ENCODE results near the gene BRD9. TPM values are rescaled to one million over a fixed set of nuclear protein-coding genes. Genes with fewer than 3 reads are reported as not detected.
"Not testable (repeated sequence)": the region's sequence is repeated elsewhere in the genome, so short reads cannot be mapped to it uniquely, and the experiment has no call there.

The BRD9 gene
- 10 to 100 TPM; 15.0 to 16.1 TPM for total RNA-seq

DNA sequence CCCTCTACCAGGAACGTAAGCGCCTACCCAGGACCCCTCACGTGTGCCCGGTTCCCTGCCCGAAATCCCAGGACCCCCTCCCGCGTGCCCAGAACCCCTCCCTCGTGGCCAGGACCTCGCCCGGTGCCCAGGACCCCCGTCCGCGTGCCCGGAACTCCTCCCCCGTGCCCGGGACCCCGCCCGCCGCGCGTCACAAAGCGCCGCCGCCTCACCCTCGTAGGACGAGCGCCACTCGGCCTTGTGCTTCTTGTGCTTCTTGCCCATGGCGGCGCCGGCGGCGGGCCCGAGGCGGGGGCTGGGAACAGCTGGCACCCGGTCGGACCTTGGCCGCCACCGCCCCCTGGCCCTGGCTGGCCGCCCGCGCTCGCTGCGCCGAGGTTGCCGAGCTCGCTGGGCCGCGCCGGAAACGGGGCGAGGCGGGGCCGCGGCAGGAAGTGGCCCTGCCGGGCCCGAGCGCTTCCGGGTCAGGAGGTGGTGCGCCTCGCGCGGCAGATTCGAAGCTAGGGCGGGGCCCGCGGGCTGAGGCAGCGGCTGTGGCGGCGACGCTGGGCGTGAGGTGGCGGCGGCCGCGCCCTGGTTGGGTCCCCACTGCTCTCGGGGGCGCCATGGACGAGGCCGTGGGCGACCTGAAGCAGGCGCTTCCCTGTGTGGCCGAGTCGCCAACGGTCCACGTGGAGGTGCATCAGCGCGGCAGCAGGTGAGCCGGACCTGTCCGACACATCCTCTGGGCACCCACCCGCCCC lies at the start of gene BRD9, which contains the start of gene TRIP13:
TSS of gene BRD9 (minus strand) at position 408 of the 743 bp plus-strand sequence. CDS start at position 264, 144 bp downstream.
TSS of gene TRIP13 (plus strand) at position 491 of the 743 bp plus-strand sequence. CDS start at position 606, 115 bp downstream.
- peak; percentile 73 for DNase-seq (ENCODE audit: low spot score)
- Histone ChIP-seq H3K4me1 (peaks cover 0 to 23% of the 10 kb centered on the region in 2 donors), H3K36me3 (peaks cover 29% of the 10 kb centered on the region), H3K9me3 (no peaks in the 10 kb centered on the region), H3K27ac (peak within 1 kb of the TSS; percentile 87 to 89), H3K27me3 (no peaks in the 10 kb centered on the region), H3K4me3 (peak within 1 kb of the TSS; percentile 82 to 90)
- TF ChIP-seq, protein P1, sequence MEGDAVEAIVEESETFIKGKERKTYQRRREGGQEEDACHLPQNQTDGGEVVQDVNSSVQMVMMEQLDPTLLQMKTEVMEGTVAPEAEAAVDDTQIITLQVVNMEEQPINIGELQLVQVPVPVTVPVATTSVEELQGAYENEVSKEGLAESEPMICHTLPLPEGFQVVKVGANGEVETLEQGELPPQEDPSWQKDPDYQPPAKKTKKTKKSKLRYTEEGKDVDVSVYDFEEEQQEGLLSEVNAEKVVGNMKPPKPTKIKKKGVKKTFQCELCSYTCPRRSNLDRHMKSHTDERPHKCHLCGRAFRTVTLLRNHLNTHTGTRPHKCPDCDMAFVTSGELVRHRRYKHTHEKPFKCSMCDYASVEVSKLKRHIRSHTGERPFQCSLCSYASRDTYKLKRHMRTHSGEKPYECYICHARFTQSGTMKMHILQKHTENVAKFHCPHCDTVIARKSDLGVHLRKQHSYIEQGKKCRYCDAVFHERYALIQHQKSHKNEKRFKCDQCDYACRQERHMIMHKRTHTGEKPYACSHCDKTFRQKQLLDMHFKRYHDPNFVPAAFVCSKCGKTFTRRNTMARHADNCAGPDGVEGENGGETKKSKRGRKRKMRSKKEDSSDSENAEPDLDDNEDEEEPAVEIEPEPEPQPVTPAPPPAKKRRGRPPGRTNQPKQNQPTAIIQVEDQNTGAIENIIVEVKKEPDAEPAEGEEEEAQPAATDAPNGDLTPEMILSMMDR (IDR thresholded peaks at IDR 0.05): peak in 1 of 2 donors; percentile 46

DNA sequence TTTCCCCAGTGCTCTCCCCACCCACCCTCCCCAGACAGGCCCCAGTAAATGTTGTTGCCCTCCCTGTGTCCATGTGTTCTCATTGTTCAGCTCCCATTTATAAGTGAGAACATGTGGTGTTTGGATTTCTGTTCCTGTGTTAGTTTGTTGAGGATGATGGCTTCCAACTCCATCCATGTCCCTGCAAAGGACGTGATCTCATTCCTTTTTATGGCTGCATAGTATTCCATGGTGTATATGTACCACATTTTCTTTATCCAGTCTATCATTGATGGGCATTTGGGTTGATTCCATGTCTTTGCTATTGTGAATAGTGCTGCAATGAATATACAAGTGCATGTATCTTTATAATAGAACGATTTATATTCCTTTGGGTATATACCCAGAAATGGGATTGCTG lies 48.1 kb upstream of the BRD9 start:
- not testable (repeated sequence) for H3K4me1 ChIP-seq; H3K36me3 ChIP-seq; H3K4me3 ChIP-seq; H3K27ac ChIP-seq; H3K27me3 ChIP-seq; H3K9me3 ChIP-seq; DNase-seq (ENCODE audit: low spot score)

DNA sequence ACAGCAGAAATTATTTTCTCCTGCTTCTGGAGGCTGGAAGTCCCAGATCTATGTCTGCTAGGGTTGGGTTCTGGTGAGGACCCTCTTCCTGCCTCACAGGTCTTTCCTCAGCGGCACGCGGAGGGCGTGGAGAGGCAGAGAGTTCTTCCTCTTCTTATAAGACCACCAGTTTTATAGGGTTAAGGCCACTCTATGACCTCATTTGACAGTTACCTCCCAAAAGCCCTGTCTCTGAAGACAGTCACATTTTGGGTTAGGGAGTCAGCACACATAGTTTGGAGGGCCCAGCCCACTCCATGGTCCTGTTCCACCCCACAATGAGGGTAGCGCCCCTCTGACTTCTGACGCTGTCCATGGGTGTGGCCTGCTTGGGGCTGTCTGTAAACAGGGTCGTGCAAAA lies 46.8 kb upstream of the BRD9 start:
- Histone ChIP-seq H3K4me1 (no peaks in the 10 kb centered on the region), H3K9me3 (no peaks in the 10 kb centered on the region), H3K27ac (no peak overlapping the region), H3K4me3 (no peak overlapping the region), H3K27me3 (no peaks in the 10 kb centered on the region), H3K36me3 (no peaks in the 10 kb centered on the region)
- DNase-seq (ENCODE audit: low spot score): no peak
- TF ChIP-seq, protein P1 (IDR thresholded peaks at IDR 0.05): no peak

DNA sequence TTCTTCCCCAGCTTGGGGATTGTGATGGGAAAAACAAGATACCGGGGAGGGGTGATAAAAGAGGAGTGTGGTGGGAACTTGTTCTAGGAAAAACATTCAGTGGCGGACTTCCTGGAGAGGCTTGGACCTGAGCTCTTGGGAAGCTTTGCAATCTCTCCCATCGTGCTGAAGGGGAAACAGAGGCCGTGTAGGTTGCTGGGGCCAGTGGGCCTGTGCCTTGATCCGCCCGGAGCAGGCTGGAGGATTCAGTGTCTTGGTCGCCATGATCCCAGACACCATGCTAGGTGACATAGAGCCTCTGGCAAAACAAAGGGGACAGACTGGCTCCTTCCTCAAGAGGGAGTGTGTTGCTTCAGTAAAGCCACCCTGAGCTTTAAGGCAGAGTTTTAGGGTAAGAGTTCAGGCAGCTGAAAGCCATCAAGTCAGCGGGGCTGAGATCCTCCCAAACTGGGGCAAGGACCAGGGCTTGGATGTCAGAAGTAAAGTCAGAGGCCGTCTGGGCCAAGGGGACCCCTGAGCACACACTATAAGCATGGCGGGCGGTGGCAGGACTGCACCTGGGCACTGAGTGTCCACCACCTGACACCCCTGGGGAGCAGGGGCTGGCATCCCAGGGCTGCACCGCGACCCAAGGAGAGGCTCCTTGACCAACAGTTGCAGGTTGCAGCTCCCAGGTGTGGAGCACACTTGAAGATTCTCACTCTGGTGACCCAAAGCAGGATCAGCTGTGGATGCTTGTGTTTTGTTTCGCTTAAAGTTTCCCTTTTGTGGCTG lies 44.7 kb upstream of the BRD9 start:
- no peak for DNase-seq (ENCODE audit: low spot score)
- TF ChIP-seq, protein P1 (IDR thresholded peaks at IDR 0.05): no peak
- H3K27ac ChIP-seq: no peak overlapping the region
- no peaks in the 10 kb centered on the region for H3K9me3 ChIP-seq
- no peak overlapping the region for H3K4me3 ChIP-seq
- no peaks in the 10 kb centered on the region for H3K36me3 ChIP-seq
- H3K27me3 ChIP-seq: no peaks in the 10 kb centered on the region
- no peaks in the 10 kb centered on the region for H3K4me1 ChIP-seq

DNA sequence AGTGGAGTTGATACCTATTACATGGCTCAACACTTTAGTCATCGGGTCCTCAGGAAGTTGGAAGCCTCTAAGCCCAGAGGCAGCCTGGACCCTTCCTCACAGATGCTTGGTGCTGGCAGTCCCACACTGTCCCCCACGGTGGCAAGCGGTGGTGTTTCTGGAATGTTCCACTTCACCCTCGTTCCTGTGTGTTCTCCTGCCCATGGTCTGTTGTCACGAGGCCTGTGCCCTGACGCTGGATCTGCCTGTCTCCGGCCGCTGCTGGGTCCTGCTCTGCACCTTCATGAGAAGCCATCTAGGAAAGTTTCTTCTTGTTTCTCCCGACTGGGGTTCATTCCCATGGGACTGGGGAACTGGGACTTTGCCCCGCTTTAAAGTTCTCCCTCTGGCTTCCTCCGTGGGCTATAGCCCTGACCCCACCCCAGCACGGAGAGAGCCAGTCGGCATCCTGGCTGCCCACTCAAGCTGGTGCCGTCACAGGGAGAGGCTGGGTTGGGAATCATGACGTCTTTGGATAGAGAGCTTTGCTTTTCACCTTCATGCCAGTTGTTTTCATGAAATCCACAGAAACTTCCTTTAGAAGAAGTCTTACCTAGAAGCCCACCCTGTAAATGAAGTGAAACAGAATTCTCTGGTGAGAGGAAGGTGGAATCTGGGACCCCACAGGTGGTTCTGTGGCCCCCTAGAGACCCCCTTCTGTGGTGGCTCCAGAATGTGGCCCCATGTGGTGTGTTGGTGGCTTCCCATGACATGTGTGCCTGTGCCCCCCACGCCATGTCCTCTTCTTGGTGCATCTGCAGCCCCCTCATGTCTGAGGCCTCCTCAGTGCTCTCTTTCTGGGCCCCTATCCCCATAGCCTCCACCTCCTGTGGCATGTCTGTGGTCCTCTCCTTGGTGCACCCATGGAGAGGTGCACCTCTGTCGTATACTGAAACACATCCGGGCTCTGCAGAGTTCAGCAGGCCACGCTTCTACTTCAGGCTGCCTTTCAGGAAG lies 43.8 kb upstream of the BRD9 start:
- Histone ChIP-seq H3K27ac (no peak overlapping the region), H3K27me3 (no peaks in the 10 kb centered on the region), H3K36me3 (no peaks in the 10 kb centered on the region), H3K9me3 (no peaks in the 10 kb centered on the region), H3K4me1 (no peaks in the 10 kb centered on the region), H3K4me3 (no peak overlapping the region)
- DNase-seq (ENCODE audit: low spot score): no peak
- TF ChIP-seq, protein P1 (IDR thresholded peaks at IDR 0.05): no peak

All from right atrium auricular region (tissue), 2 donors.